GM12878 (cell line): ENCODE measurements around the gene DTX1. TPM values are rescaled to one million over a fixed set of nuclear protein-coding genes. Genes with fewer than 3 reads are reported as not detected.

Source experiments
- ATAC-seq: fragments of 200-7000 bp; cut with Tn5 transposase; 3 replicates; pipeline ENCODE4 v1.9.1; 2020; ENCODE audit warnings: mild to moderate bottlenecking, moderate library complexity
- BruUV-seq: library from RNA; stranded (reverse); fragments of 400-500 nt; replicated peaks from 2 replicates; lab custom pipeline; 2021; lab: Mats Ljungman, UMichigan
- CTCF ChIA-PET: fragments of 300-600 bp; sonication (Branson Sonifier 250); formaldehyde crosslinking; extraction: SDS; loops from one replicate; lab custom pipeline; 2021; ENCODE audit warnings: inconsistent platforms; lab: Yijun Ruan, JAX
- POLR2A ChIA-PET: fragments of 350-600 bp; formaldehyde crosslinking; extraction: SDS; loops from one replicate; lab custom pipeline; 2021; ENCODE audit warnings: inconsistent platforms; lab: Charles Lee
- RAD21 ChIA-PET: fragments of 300-600 bp; sonication (Branson Sonifier 250); formaldehyde crosslinking; loops from one replicate; lab custom pipeline; 2023; ENCODE audit warnings: antibody characterized with exemption; ENCODE audit not compliant: unreplicated experiment; lab: Charles Lee
- SMC1A ChIA-PET: fragments of 300-600 bp; sonication (Branson Sonifier 250); formaldehyde crosslinking; loops from one replicate; lab custom pipeline; 2023; ENCODE audit not compliant: unreplicated experiment, uncharacterized antibody; lab: Charles Lee
- DNase-seq: peaks from one replicate; pipeline ENCODE4 v3.0.0-alpha.2; 2011; ENCODE audit warnings: low read depth, low spot score
- FAIRE-seq: peaks from 3 replicates; lab custom pipeline; 2011; peaks lifted over from hg19 to GRCh38; lab: Jason Lieb, UNC
- H2AFZ ChIP-seq: 2 replicates; pipeline ENCODE4 v1.6.0; 2011; ENCODE audit warnings: low read depth, low read length, control low read depth; ENCODE audit not compliant: control insufficient read depth
- H3K27ac ChIP-seq: 2 replicates; pipeline ENCODE4 v1.5.1; 2011; ENCODE audit warnings: control low read depth; ENCODE audit not compliant: control insufficient read depth, insufficient read depth
- H3K27me3 ChIP-seq, 2 experiments: replicated peaks in 1 of 2; 2 replicates each; pipeline versions ENCODE4 v1.6.0 to v1.6.1; 2011; ENCODE audit warnings: low read length in 1 of 2; ENCODE audit not compliant: control insufficient read depth in 2 of 2, insufficient read depth in 2 of 2
- H3K36me3 ChIP-seq, 2 experiments: 2 replicates each; pipeline ENCODE4 v1.5.1; 2011; ENCODE audit warnings: low read length in 1 of 2; ENCODE audit not compliant: control insufficient read depth in 2 of 2, insufficient read depth in 2 of 2
- H3K4me1 ChIP-seq: 2 replicates; pipeline ENCODE4 v1.6.1; 2011; ENCODE audit warnings: mild to moderate bottlenecking, low read length, moderate library complexity, mixed read lengths; ENCODE audit not compliant: control insufficient read depth, insufficient read depth
- H3K4me2 ChIP-seq: 2 replicates; pipeline ENCODE4 v1.6.0; 2011; ENCODE audit warnings: control low read depth; ENCODE audit not compliant: control insufficient read depth, insufficient read depth
- H3K4me3 ChIP-seq: fragments of 200-600 bp; sonication (generic); 2 replicates; pipeline ENCODE4 v1.5.1; 2016
- H3K79me2 ChIP-seq: 2 replicates; pipeline ENCODE4 v1.6.0; 2011; ENCODE audit warnings: low read length; ENCODE audit not compliant: control insufficient read depth, insufficient read depth
- H3K9ac ChIP-seq: 2 replicates; pipeline ENCODE4 v1.8.0; 2011; ENCODE audit warnings: low read length, control low read depth, mixed read lengths; ENCODE audit not compliant: control insufficient read depth, insufficient read depth
- H3K9me3 ChIP-seq: replicated peaks from 3 replicates; pipeline ENCODE4 v1.5.1; 2011; ENCODE audit warnings: mild to moderate bottlenecking, low read length; ENCODE audit not compliant: control insufficient read depth, insufficient read depth
- H4K20me1 ChIP-seq: 2 replicates; pipeline ENCODE4 v1.6.0; 2011; ENCODE audit not compliant: control insufficient read depth, insufficient read depth
- CREM ChIP-seq: IDR thresholded peaks from 2 replicates; pipeline ENCODE4 v1.6.1; 2014; ENCODE audit warnings: antibody characterized with exemption, low read depth
- IKZF1 ChIP-seq: fragments of 450-650 bp; conservative IDR thresholded peaks from 2 replicates; pipeline ENCODE4 v1.6.1; 2017; ENCODE audit warnings: antibody characterized with exemption, mild to moderate bottlenecking
- IRF5 ChIP-seq: fragments of 450-650 bp; IDR thresholded peaks from 2 replicates; pipeline ENCODE4 v1.6.1; 2017; ENCODE audit warnings: borderline replicate concordance
- MEF2B ChIP-seq: fragments of 450-650 bp; IDR thresholded peaks from 2 replicates; pipeline ENCODE4 v1.6.1; 2018; ENCODE audit warnings: mild to moderate bottlenecking, moderate library complexity; ENCODE audit not compliant: partially characterized antibody, poor library complexity, severe bottlenecking
- MTA3 ChIP-seq: IDR thresholded peaks from 2 replicates; pipeline ENCODE4 v1.6.1; 2012; ENCODE audit warnings: low read length, inconsistent platforms, borderline replicate concordance
- NBN ChIP-seq: fragments of 450-650 bp; IDR thresholded peaks from 2 replicates; pipeline ENCODE4 v1.6.1; 2016
- NFYB ChIP-seq: IDR thresholded peaks from 2 replicates; pipeline ENCODE4 v1.6.1; 2011; ENCODE audit warnings: low read depth, mild to moderate bottlenecking, low read length, improper control_type of control experiment, moderate library complexity; ENCODE audit not compliant: insufficient read depth
- NKRF ChIP-seq: fragments of 450-650 bp; conservative IDR thresholded peaks from 2 replicates; pipeline ENCODE4 v1.6.1; 2017; ENCODE audit warnings: mild to moderate bottlenecking, moderate library complexity
- RFX5 ChIP-seq: IDR thresholded peaks from 2 replicates; pipeline ENCODE4 v1.6.1; 2011; ENCODE audit warnings: low read depth, low read length, improper control_type of control experiment
- SMC3 ChIP-seq: IDR thresholded peaks from 2 replicates; pipeline ENCODE4 v1.6.1; 2011; ENCODE audit warnings: low read length, improper control_type of control experiment, borderline replicate concordance
- TCF7 ChIP-seq: IDR thresholded peaks from 2 replicates; pipeline ENCODE4 v1.6.1; 2014; ENCODE audit warnings: antibody characterized with exemption, borderline replicate concordance
- USF2 ChIP-seq: IDR thresholded peaks from 2 replicates; pipeline ENCODE4 v1.6.1; 2011; ENCODE audit warnings: low read depth, low read length, improper control_type of control experiment, borderline replicate concordance
- ZNF687 ChIP-seq: fragments of 450-650 bp; IDR thresholded peaks from 2 replicates; pipeline ENCODE4 v1.6.1; 2017; ENCODE audit warnings: mild to moderate bottlenecking, moderate library complexity
- WGBS: methylation state at CpG from one replicate; pipeline ENCODE4 v1.1.6; 2016; ENCODE audit warnings: low lambda C conversion rate; ENCODE audit not compliant: insufficient replicate concordance, insufficient coverage; ENCODE audit errors: missing lambda C conversion rate; 5-methylcytosine and 5-hydroxymethylcytosine counted together
- in situ Hi-C: fragments of 300-500 bp; cut with MboI; formaldehyde crosslinking; loops from 9 replicates; pipeline ENCODE4 v1.14.3; 2018; ENCODE audit warnings: mixed read lengths
- intact Hi-C: fragments of 100-400 bp; cut with micrococcal nuclease; formaldehyde crosslinking; loops from one replicate; pipeline ENCODE4 v1.14.2; 2022; ENCODE audit not compliant: unreplicated experiment
- polyA plus RNA-seq, 11 experiments: library from polyadenylated mRNA; depleted of rRNA in 4 of 11; unstranded in 6 of 11; stranded (reverse) in 5 of 11; fragments of >200 nt; fragmentation: Nextera tagmentation in 4 of 11; fragmentation: Illumina TruSeq in 1 of 11; extraction: Ambion mirVana in 4 of 11; extraction: Trizol in 1 of 11; gene quantifications; 1 replicate in 1 of 11; 2 replicates in 10 of 11; pipeline versions ENCODE4 v1.2.1 to v1.2.3, GENCODE V29; 2011 to 2016; ENCODE audit warnings: inconsistent platforms in 2 of 11, missing spikeins in 2 of 11, low read depth in 1 of 11
- total RNA-seq, 4 experiments: library from RNA; depleted of rRNA in 3 of 4; stranded (reverse); fragments of >200 nt in 3 of 4; fragmentation: Illumina TruSeq in 1 of 4; extraction: Trizol in 1 of 4; gene quantifications; 2 replicates each; pipeline versions ENCODE4 v1.2.1 to v1.2.3, GENCODE V29; 2013 to 2021

The DTX1 gene
- total and polyA plus RNA-seq, 10 of the 15 experiments (the other 5 are each of a cell fraction or from before 2014, with no cell fraction given): 0.09 to 2.8 (median 0.66) TPM

- ChIA-PET CTCF (interaction anchor here (1.0 to 4.9 kb wide), 10 partner anchors 9 to 167 kb away, joined by 3 to 40 read pairs (median 6); no protein-coding TSS in a partner anchor), SMC1A (interaction anchor here (0.8 to 7.3 kb wide), 14 partner anchors 8 to 163 kb away, joined by 3 to 83 read pairs (median 4); partner anchors contain the start of gene OAS1), POLR2A (interaction anchor here (1.0 to 5.6 kb wide), 8 partner anchors 8 to 22 kb away, joined by 4 to 41 read pairs (median 6); no protein-coding TSS in a partner anchor), RAD21 (interaction anchor here (0.9 to 7.1 kb wide), 9 partner anchors 8 to 104 kb away, joined by 3 to 84 read pairs (median 4); no protein-coding TSS in a partner anchor)
- BruUV-seq: TSS peak; percentile 10
- FAIRE-seq (peak; percentile 72), DNase-seq (no peak), ATAC-seq (peak; percentile 77)
- Histone ChIP-seq H3K4me2 (peak overlapping the region; percentile 79), H3K27ac (peak overlapping the region; percentile 54), H3K9ac (peak overlapping the region; percentile 51), H3K4me3 (no peak overlapping the region), H3K4me1 (peaks cover 56% of the 10 kb centered on the region), H3K27me3 (no peaks in the 10 kb centered on the region), H3K36me3 (no peaks in the 10 kb centered on the region; a peak in 2 of 4 replicates), H2AFZ (peak overlapping the region; percentile 46), H3K79me2 (peaks cover 2% of the 10 kb centered on the region; the same call in 1 of the 2 replicates), H3K9me3 (no peaks in the 10 kb centered on the region), H4K20me1 (no peaks in the 10 kb centered on the region)
- intact Hi-C loops (no loop called here), in situ Hi-C loops (no loop called here)
- 21% methylated on average over 15 of the region's 15 CpGs for WGBS
- TF ChIP-seq SMC3 (no peak), NKRF (no peak), TCF7 (no peak), RFX5 (no peak), MEF2B (peak; percentile 43), IKZF1 (peak; percentile 91), NFYB (no peak), CREM (peak; percentile 53; the same call in 1 of the 2 replicates), ZNF687 (peak; percentile 60; the same call in 1 of the 2 replicates), NBN (0 out of 2 replicates have a peak, but pooled peaks have one; percentile 60), IRF5 (no peak), USF2 (peak; percentile 75), MTA3 (no peak; the same call in 1 of the 2 replicates)
Observed at GRCh38 chr12:113070117-113070906, 13.8 kb downstream of the DTX1 start.
